Panc1 (cell line): ENCODE results near the gene OMG. TPM values are rescaled to one million over a fixed set of nuclear protein-coding genes. Genes with fewer than 3 reads are reported as not detected.
"Not testable (repeated sequence)": the region's sequence is repeated elsewhere in the genome, so short reads cannot be mapped to it uniquely, and the experiment has no call there.

Experiments used
- ATAC-seq: fragments of 200-7000 bp; cut with Tn5 transposase; 2 replicates; pipeline ENCODE4 v1.9.1; 2020; ENCODE audit warnings: mild to moderate bottlenecking, moderate library complexity
- BruUV-seq: library from RNA; stranded (reverse); fragments of 400-500 nt; replicated peaks from 2 replicates; lab custom pipeline; 2021; lab: Mats Ljungman, UMichigan
- CTCF ChIA-PET: fragments of 300-600 bp; sonication (Branson Sonifier 250); formaldehyde crosslinking; loops from one replicate; lab custom pipeline; 2022; ENCODE audit warnings: antibody characterized with exemption; lab: Charles Lee
- POLR2A ChIA-PET: fragments of 300-600 bp; sonication (Branson Sonifier 250); formaldehyde crosslinking; loops from one replicate; lab custom pipeline; 2022; ENCODE audit warnings: antibody characterized with exemption; lab: Charles Lee
- DNase-seq: peaks from one replicate; pipeline ENCODE4 v3.0.0-alpha.2; 2010; ENCODE audit warnings: low read depth, low spot score
- H3K27ac ChIP-seq: 2 replicates; pipeline ENCODE4 v1.5.1; 2011; ENCODE audit warnings: mild to moderate bottlenecking, low read length, inconsistent platforms
- H3K27me3 ChIP-seq: fragments of 200-500 bp; sonication (Bioruptor generic); 2 replicates; pipeline ENCODE4 v1.6.0; 2014; ENCODE audit warnings: low read length, inconsistent platforms; ENCODE audit not compliant: control insufficient read depth, insufficient read depth
- H3K36me3 ChIP-seq: fragments of 200-500 bp; sonication (Bioruptor generic); 2 replicates; pipeline ENCODE4 v1.5.1; 2014; ENCODE audit warnings: inconsistent platforms, mild to moderate bottlenecking, low read length, moderate library complexity; ENCODE audit not compliant: control insufficient read depth, insufficient read depth
- H3K4me1 ChIP-seq: 2 replicates; pipeline ENCODE4 v1.5.1; 2011; ENCODE audit warnings: inconsistent platforms, mild to moderate bottlenecking, low read length, moderate library complexity; ENCODE audit not compliant: control insufficient read depth, insufficient read depth
- H3K4me3 ChIP-seq, 2 experiments: 2 replicates each; pipeline ENCODE4 v1.5.1; 2011 to 2012; ENCODE audit warnings: low read depth in 2 of 2, low read length in 2 of 2, mild to moderate bottlenecking in 2 of 2, inconsistent platforms in 1 of 2, moderate library complexity in 1 of 2
- H3K9me3 ChIP-seq: fragments of 200-500 bp; sonication (Bioruptor generic); 2 replicates; pipeline ENCODE4 v1.5.1; 2014; ENCODE audit warnings: low read depth, mild to moderate bottlenecking, inconsistent platforms, low read length, moderate library complexity; ENCODE audit not compliant: control insufficient read depth, insufficient read depth
- CTCF ChIP-seq: fragments of 450-650 bp; IDR thresholded peaks from 2 replicates; pipeline ENCODE4 v1.5.1; 2017; ENCODE audit warnings: mild to moderate bottlenecking
- POLR2AphosphoS5 ChIP-seq: IDR thresholded peaks from 2 replicates; pipeline ENCODE4 v1.6.1; 2012; ENCODE audit warnings: mild to moderate bottlenecking, low read depth, low read length, moderate library complexity
- REST ChIP-seq, 2 experiments: IDR thresholded peaks; 2 replicates each; pipeline ENCODE4 v1.6.1; 2011 to 2012; ENCODE audit warnings: low read depth in 2 of 2, control low read depth in 1 of 2, low read length in 1 of 2, mild to moderate bottlenecking in 1 of 2, moderate library complexity in 1 of 2; ENCODE audit not compliant: insufficient read depth in 1 of 2
- SIN3A ChIP-seq: IDR thresholded peaks from 2 replicates; pipeline ENCODE4 v1.6.1; 2012; ENCODE audit warnings: low read depth, mild to moderate bottlenecking, low read length, moderate library complexity, borderline replicate concordance; ENCODE audit not compliant: insufficient read depth
- TCF7L2 ChIP-seq: IDR thresholded peaks from 2 replicates; pipeline ENCODE4 v1.6.1; 2011; ENCODE audit warnings: mild to moderate bottlenecking, low read depth, low read length, inconsistent platforms
- in situ Hi-C: cut with HindIII; loops from 2 replicates; pipeline ENCODE4 v1.10.0; 2016; ENCODE audit warnings: low sequenced_read_pairs, low pct_unique_long_range_greater_than_20kb
- intact Hi-C: fragments of 100-400 bp; cut with micrococcal nuclease; formaldehyde crosslinking; loops from one replicate; pipeline ENCODE4 v1.10.0; 2022; ENCODE audit not compliant: unreplicated experiment
- total RNA-seq: library from RNA; stranded (reverse); gene quantifications from one replicate; pipeline ENCODE4 v1.2.1, GENCODE V29; 2021; ENCODE audit not compliant: unreplicated experiment

The OMG gene
- total RNA-seq, 1 experiment from 2014 or later, result not detected

DNA sequence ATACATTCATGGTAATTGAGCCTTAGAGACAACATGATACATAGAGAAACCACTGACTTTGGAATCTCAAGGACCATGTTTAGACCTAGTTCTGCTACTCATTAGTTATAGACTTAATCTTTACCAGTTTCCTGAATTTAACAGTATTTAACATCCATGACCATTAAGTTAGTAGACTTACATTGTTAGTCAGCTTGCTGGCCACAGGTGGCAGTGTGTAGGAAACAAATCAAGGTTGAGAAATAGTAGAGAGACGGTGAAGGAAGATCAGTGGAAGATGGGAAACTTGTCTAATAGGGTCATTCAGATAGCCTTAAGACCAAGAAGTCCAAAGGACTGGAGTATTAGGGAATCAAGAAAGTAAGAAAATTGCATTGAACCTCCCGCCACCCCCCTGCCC lies 31.0 kb downstream of the OMG start:
- in situ Hi-C loops, result no loop called here
- ChIA-PET POLR2A (interaction anchor here (0.6 kb wide), 1 partner anchor 246 kb away, joined by 3 read pairs; no protein-coding TSS in a partner anchor), CTCF (no interaction called here)
- H3K27ac ChIP-seq, result no peak overlapping the region
- no peaks in the 10 kb centered on the region for H3K9me3 ChIP-seq
- intact Hi-C loops, result no loop called here
- DNase-seq (no peak), ATAC-seq (no peak)
- TF ChIP-seq CTCF, result peak; percentile 38; the same call in 1 of the 2 replicates
- no peak for TF ChIP-seq SIN3A
- H3K4me1 ChIP-seq, result peaks cover 9% of the 10 kb centered on the region; the same call in 1 of the 2 replicates
- no peak overlapping the region for H3K4me3 ChIP-seq
- no TSS peak for BruUV-seq
- no peaks in the 10 kb centered on the region for H3K27me3 ChIP-seq
- peaks cover 15% of the 10 kb centered on the region for H3K36me3 ChIP-seq

- H3K27ac ChIP-seq, CTCF ChIA-PET, H3K4me3 ChIP-seq, DNase-seq, H3K27me3 ChIP-seq, BruUV-seq, H3K4me1 ChIP-seq, POLR2A ChIA-PET, ATAC-seq, H3K9me3 ChIP-seq, in situ Hi-C loops, intact Hi-C loops: not testable (repeated sequence)
- peaks cover 25% of the 10 kb centered on the region for H3K36me3 ChIP-seq
These were observed 34.1 kb downstream of the OMG start for GRCh38 chr17:31262923-31263322.

DNA sequence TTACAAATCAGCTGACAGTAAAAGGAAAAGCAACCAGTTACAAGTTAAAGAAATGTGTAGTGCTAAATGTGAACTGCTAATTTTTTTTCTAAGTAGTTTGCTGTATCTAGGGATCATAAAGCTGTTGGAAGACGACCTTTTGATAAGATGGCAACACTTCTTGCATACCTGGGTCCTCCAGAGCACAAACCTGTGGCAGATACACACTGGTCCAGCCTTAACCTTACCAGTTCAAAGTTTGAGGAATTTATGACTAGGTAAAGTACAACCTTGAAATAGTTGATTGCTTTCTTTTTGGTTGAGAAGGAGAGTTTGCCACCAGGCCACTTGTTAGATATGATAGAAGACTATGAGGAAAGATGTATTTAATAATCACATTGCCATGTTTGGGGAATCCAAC lies 35.4 kb downstream of the OMG start:
- intact Hi-C loops (no loop called here), in situ Hi-C loops (no loop called here)
- H3K4me3 ChIP-seq, result no peak overlapping the region
- no peak overlapping the region for H3K27ac ChIP-seq
- H3K4me1 ChIP-seq, result no peaks in the 10 kb centered on the region
- H3K9me3 ChIP-seq, result no peaks in the 10 kb centered on the region
- TF ChIP-seq CTCF, result no peak
- TF ChIP-seq REST (IDR thresholded peaks at IDR 0.05; ENCODE audit: insufficient read depth in 1 of 2, low read depth in 2 of 2, low read length in 1 of 2), result no peak
- TF ChIP-seq TCF7L2, result no peak
- TF ChIP-seq SIN3A, result no peak
- no peak for TF ChIP-seq POLR2AphosphoS5
- POLR2A ChIA-PET, result no interaction called here
- H3K36me3 ChIP-seq, result peaks cover 27% of the 10 kb centered on the region
- DNase-seq (no peak), ATAC-seq (no peak)
- CTCF ChIA-PET, result no interaction called here
- H3K27me3 ChIP-seq, result no peaks in the 10 kb centered on the region
- no TSS peak for BruUV-seq
